HS-27A (cell line): ENCODE data around the gene PNPLA7.

Source experiments
- DNase-seq: peaks from one replicate; pipeline ENCODE4 v3.0.0-alpha.2; 2012; ENCODE audit warnings: low read depth, missing footprints

The PNPLA7 gene

GRCh38 chr9:137494104-137494544 is 56.1 kb downstream of the PNPLA7 start:
- no peak for DNase-seq

- no peak for DNase-seq
These were observed 56.7 kb downstream of the PNPLA7 start for GRCh38 chr9:137493364-137494103.

- no peak for DNase-seq
These were observed 57.5 kb downstream of the PNPLA7 start for GRCh38 chr9:137492464-137493363.

- DNase-seq, result no peak
These were observed 58.3 kb downstream of the PNPLA7 start for GRCh38 chr9:137491735-137492432.

GRCh38 chr9:137490532-137491186 is 59.5 kb downstream of the PNPLA7 start:
- DNase-seq, result no peak

GRCh38 chr9:137488906-137489305 is 61.3 kb downstream of the PNPLA7 start:
- DNase-seq, result no peak

- no peak for DNase-seq
These were observed 61.9 kb downstream of the PNPLA7 start for GRCh38 chr9:137488327-137488653.

- no peak for DNase-seq
These were observed 62.5 kb downstream of the PNPLA7 start for GRCh38 chr9:137487454-137488326.

GRCh38 chr9:137486545-137487453 is 63.4 kb downstream of the PNPLA7 start:
- no peak for DNase-seq

- no peak for DNase-seq
These were observed 64.1 kb downstream of the PNPLA7 start for GRCh38 chr9:137486141-137486490.

- no peak for DNase-seq
These were observed 64.7 kb downstream of the PNPLA7 start for GRCh38 chr9:137485343-137486140.

GRCh38 chr9:137484551-137485315 is 65.5 kb downstream of the PNPLA7 start:
- no peak for DNase-seq

- DNase-seq, result no peak
These were observed 68.0 kb downstream of the PNPLA7 start for GRCh38 chr9:137482094-137482781.

GRCh38 chr9:137480686-137481683 is 69.2 kb downstream of the PNPLA7 start:
- DNase-seq, result no peak

GRCh38 chr9:137479892-137480685 is 70.1 kb downstream of the PNPLA7 start:
- no peak for DNase-seq
